ENCODE measurements around the gene BCAR3.

BCAR3 gene

GRCh38 chr1:93531193-93531592 lies 150.4 kb downstream of the BCAR3 start:
- peak; percentile 16 for DNase-seq

GRCh38 chr1:93528412-93528811 lies 153.2 kb downstream of the BCAR3 start:
- no peak for DNase-seq

- DNase-seq: no peak
Measured at GRCh38 chr1:93526431-93526830, 155.2 kb downstream of the BCAR3 start.

- DNase-seq: no peak
Measured at GRCh38 chr1:93525431-93525830, 156.2 kb downstream of the BCAR3 start.

GRCh38 chr1:93522721-93523120 lies 158.9 kb downstream of the BCAR3 start:
- no peak for DNase-seq

GRCh38 chr1:93521618-93522017 lies 160.0 kb downstream of the BCAR3 start:
- no peak for DNase-seq

GRCh38 chr1:93519199-93519829 lies 162.3 kb downstream of the BCAR3 start:
- no peak for DNase-seq

GRCh38 chr1:93518516-93518915 lies 163.1 kb downstream of the BCAR3 start:
- no peak for DNase-seq

- DNase-seq: no peak
Measured at GRCh38 chr1:93516164-93516563, 165.5 kb downstream of the BCAR3 start.

Measured in NCI-H1436 (cell line).